Omental fat pad (tissue), 4 donors: ENCODE data around the gene TRIM66. TPM values are rescaled to one million over a fixed set of nuclear protein-coding genes. Genes with fewer than 3 reads are reported as not detected.

Source experiments
- ATAC-seq: fragments of 150-250 bp; one replicate; pipeline ENCODE4 v1.9.1; 2016; ENCODE audit warnings: mild to moderate bottlenecking, moderate library complexity; ENCODE audit not compliant: low FRiP score
- DNase-seq: peaks from one replicate; pipeline ENCODE4 v3.0.0-alpha.2; 2019; ENCODE audit warnings: low spot score
- total RNA-seq, 4 donors: library from RNA; depleted of rRNA; stranded (reverse); fragments of >200 nt; gene quantifications; one replicate each; pipeline ENCODE4 v1.1.0, GENCODE V29; 2016
- TF ChIP-seq, protein P1 (sequence below), 3 donors: fragments of 450-650 bp; IDR thresholded peaks; one replicate each; pipeline ENCODE4 v1.5.1; 2016 to 2017; ENCODE audit warnings: antibody characterized with exemption in 3 of 3, mild to moderate bottlenecking in 3 of 3, moderate library complexity in 2 of 3

TRIM66 gene, protein sequence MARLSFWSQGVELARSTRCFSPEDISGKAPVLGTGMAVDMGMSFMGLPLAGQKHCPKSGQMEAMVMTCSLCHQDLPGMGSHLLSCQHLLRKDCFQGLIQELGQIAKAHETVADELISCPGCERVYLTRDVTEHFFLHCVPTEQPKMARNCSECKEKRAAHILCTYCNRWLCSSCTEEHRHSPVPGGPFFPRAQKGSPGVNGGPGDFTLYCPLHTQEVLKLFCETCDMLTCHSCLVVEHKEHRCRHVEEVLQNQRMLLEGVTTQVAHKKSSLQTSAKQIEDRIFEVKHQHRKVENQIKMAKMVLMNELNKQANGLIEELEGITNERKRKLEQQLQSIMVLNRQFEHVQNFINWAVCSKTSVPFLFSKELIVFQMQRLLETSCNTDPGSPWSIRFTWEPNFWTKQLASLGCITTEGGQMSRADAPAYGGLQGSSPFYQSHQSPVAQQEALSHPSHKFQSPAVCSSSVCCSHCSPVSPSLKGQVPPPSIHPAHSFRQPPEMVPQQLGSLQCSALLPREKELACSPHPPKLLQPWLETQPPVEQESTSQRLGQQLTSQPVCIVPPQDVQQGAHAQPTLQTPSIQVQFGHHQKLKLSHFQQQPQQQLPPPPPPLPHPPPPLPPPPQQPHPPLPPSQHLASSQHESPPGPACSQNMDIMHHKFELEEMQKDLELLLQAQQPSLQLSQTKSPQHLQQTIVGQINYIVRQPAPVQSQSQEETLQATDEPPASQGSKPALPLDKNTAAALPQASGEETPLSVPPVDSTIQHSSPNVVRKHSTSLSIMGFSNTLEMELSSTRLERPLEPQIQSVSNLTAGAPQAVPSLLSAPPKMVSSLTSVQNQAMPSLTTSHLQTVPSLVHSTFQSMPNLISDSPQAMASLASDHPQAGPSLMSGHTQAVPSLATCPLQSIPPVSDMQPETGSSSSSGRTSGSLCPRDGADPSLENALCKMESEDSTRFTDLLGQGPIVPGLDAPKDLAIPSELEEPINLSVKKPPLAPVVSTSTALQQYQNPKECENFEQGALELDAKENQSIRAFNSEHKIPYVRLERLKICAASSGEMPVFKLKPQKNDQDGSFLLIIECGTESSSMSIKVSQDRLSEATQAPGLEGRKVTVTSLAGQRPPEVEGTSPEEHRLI (N-terminal part only)
- 10 to 100 TPM in 1 of 4 donors, 1 to 10 TPM in 3; 3.7 to 11.3 (median 5.1) TPM for total RNA-seq

GRCh38 chr11:8682303-8683114 is at the start of gene TRIM66, which contains the start of gene RPL27A:
TSS of gene TRIM66 (minus strand) at chr11:8682665. CDS start at chr11:8672274, 10,391 bp downstream.
TSS of gene RPL27A (plus strand) at chr11:8682792. CDS start at chr11:8682814, 22 bp downstream.
- TF ChIP-seq, protein P1, sequence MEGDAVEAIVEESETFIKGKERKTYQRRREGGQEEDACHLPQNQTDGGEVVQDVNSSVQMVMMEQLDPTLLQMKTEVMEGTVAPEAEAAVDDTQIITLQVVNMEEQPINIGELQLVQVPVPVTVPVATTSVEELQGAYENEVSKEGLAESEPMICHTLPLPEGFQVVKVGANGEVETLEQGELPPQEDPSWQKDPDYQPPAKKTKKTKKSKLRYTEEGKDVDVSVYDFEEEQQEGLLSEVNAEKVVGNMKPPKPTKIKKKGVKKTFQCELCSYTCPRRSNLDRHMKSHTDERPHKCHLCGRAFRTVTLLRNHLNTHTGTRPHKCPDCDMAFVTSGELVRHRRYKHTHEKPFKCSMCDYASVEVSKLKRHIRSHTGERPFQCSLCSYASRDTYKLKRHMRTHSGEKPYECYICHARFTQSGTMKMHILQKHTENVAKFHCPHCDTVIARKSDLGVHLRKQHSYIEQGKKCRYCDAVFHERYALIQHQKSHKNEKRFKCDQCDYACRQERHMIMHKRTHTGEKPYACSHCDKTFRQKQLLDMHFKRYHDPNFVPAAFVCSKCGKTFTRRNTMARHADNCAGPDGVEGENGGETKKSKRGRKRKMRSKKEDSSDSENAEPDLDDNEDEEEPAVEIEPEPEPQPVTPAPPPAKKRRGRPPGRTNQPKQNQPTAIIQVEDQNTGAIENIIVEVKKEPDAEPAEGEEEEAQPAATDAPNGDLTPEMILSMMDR (IDR thresholded peaks at IDR 0.05) = no peak
- peak; percentile 97 for DNase-seq

GRCh38 chr11:8731647-8732323 is 49.3 kb upstream of the TRIM66 start:
- TF ChIP-seq, protein P1 (IDR thresholded peaks at IDR 0.05) = no peak
- DNase-seq (no peak), ATAC-seq (no peak)

More at GRCh38 chr11:8682303-8683114, at the start of gene TRIM66, which contains the start of gene RPL27A:
- peak; percentile 97 for ATAC-seq

GRCh38 chr11:8730697-8731020 is 48.2 kb upstream of the TRIM66 start:
- TF ChIP-seq, protein P1 (IDR thresholded peaks at IDR 0.05) = no peak
- no peak for DNase-seq
- ATAC-seq = no peak

DNA sequence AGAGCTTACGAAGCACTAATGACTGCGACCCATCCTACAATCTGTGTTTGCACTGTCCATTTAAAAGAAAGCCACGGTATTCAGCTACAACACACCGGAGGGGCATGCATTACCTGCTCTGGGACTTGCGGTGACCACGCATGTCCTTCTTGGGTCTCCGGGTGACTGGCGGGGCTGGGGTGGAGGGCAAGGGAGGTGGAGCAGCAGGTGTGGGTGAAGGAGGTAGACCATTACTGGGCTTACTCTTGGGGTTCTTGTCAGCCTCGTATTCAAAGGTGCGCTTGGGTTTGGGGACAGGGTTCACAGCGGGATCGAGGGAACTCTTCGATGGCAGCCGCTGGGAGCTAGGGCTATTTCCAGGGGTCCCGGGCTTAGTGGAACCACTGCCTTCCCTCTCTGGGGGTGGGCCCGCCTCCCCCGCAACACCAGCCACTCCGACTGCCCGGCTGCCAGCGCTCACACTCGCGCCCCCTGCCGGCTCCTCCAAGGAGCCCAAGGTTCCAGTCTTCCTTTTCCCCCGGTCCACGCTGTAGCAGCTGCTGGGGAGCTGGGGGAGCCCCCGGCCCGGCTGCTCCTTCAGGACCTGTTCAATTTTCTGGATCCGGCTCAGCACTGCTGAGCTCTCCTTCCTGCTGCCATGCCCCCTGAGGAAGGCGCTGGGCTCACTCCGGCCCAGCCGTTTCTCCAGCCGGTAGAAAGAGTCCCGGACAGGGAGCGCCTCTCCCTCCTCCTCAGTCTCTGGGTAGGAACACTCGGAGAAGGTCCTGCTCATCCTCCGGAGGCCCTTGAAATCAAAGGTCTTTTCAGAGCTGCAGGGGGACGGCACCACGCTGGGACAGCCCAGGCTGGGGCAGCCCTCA is 47.6 kb upstream of the TRIM66 start:
- TF ChIP-seq, protein P1 (IDR thresholded peaks at IDR 0.05) = no peak
- ATAC-seq (no peak), DNase-seq (no peak)

GRCh38 chr11:8729067-8729466 is 46.6 kb upstream of the TRIM66 start:
- DNase-seq = no peak
- no peak for ATAC-seq
- TF ChIP-seq, protein P1 (IDR thresholded peaks at IDR 0.05) = no peak
